SK-N-MC (cell line): Measurements from ENCODE around the gene PRKAR2A.

Experiments used
- EZH2 ChIP-seq: fragments of 200-600 bp; sonication (generic); IDR thresholded peaks from one replicate; pipeline ENCODE4 v1.6.1; 2017; ENCODE audit warnings: antibody characterized with exemption
- FOXP2 ChIP-seq: optimal IDR thresholded peaks from 2 replicates; pipeline ENCODE3; 2011; ENCODE audit warnings: mild to moderate bottlenecking, moderate library complexity; ENCODE audit not compliant: insufficient read depth; ENCODE audit errors: extremely low read length, control extremely low read depth
- POLR2AphosphoS5 ChIP-seq: IDR thresholded peaks from 2 replicates; pipeline ENCODE4 v1.6.1; 2012; ENCODE audit warnings: mild to moderate bottlenecking, low read depth, low read length, borderline replicate concordance

DNA sequence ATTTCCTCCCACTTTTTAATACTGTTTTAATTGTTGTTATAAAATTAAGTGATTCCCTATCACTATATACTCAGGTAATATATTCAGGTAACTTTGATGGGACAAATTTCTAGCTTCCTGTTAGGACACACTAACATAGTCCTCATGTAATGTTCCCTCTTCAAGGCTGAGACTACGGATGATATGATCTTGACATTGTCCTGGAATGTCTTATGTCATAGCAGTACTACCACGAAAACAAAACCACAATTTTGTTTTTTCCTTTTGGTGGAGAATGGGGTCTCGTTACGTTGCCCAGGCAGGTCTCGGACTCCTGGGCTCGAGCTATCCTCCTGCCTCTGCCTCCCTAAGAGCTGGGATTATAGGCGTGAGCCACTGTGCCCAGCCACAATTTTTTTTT is 103.9 kb downstream of the PRKAR2A start:
- no peak for TF ChIP-seq POLR2AphosphoS5
- no peak for TF ChIP-seq EZH2
- no peak for TF ChIP-seq FOXP2
